Adrenal gland (tissue), 12 donors: ENCODE data around the gene SGMS1. TPM values are rescaled to one million over a fixed set of nuclear protein-coding genes. Genes with fewer than 3 reads are reported as not detected.
A peak's percentile ranks its signal among the peaks of the same experiment; 100 is the strongest.

Experiments
- DNase-seq, 7 donors: peaks; one replicate each; pipeline ENCODE4 v3.0.0-alpha.2; 2019 to 2020
- H3K27ac ChIP-seq, 5 donors: fragments of 200-600 bp; sonication (generic) in 4 of 5; 1 replicate in 3 of 5; 2 replicates in 2 of 5; pipeline versions ENCODE4 v1.5.1 to v1.8.0; 2016 to 2020; ENCODE audit warnings: mild to moderate bottlenecking in 1 of 5
- H3K27me3 ChIP-seq: fragments of 200-600 bp; 2 replicates; pipeline ENCODE4 v1.8.0; 2021
- H3K36me3 ChIP-seq, 2 donors: fragments of 200-600 bp; replicated peaks in 1 of 2; 1 replicate in 1 of 2; 2 replicates in 1 of 2; pipeline versions ENCODE4 v1.5.1 to v1.8.0; 2018 to 2022
- H3K4me1 ChIP-seq, 2 donors: fragments of 200-600 bp; replicated peaks in 1 of 2; 1 replicate in 1 of 2; 2 replicates in 1 of 2; pipeline versions ENCODE4 v1.5.1 to v1.8.0; 2018 to 2021
- H3K4me3 ChIP-seq, 4 donors: fragments of 200-600 bp; sonication (generic) in 3 of 4; one replicate each; pipeline ENCODE4 v1.5.1; 2016 to 2018
- H3K9me3 ChIP-seq, 3 donors: fragments of 200-600 bp; sonication (generic) in 1 of 3; replicated peaks in 1 of 3; 1 replicate in 2 of 3; 2 replicates in 1 of 3; pipeline versions ENCODE4 v1.5.1 to v1.8.0; 2016 to 2021
- POLR2A ChIP-seq, 2 donors: fragments of 450-650 bp; IDR thresholded peaks; one replicate each; pipeline ENCODE4 v1.6.1; 2017; ENCODE audit warnings: antibody characterized with exemption in 2 of 2, mild to moderate bottlenecking in 2 of 2, moderate library complexity in 1 of 2
- WGBS, 4 donors: extraction: QIAGEN DNeasy Blood & Tissue Kit in 2 of 4; methylation state at CpG; one replicate each; pipeline versions ENCODE4 v1.1.5 to v1.1.7; 2013 to 2017; 5-methylcytosine and 5-hydroxymethylcytosine counted together
- intact Hi-C, 2 donors: fragments of 100-400 bp; cut with DNase I; formaldehyde crosslinking; loops; one replicate each; pipeline versions ENCODE4 v1.14.1 to v1.15.0; 2022 to 2023
- polyA plus RNA-seq, 3 donors: library from polyadenylated mRNA; stranded (reverse); fragments of 200-250 nt in 2 of 3; fragments of 350-450 nt in 1 of 3; fragmentation: Illumina TruSeq in 1 of 3; extraction: RNeasy Lipid Tissue Mini Kit (QIAGEN cat#74804) in 1 of 3; gene quantifications; one replicate each; pipeline ENCODE4 v1.2.3, GENCODE V29; 2013 to 2014
- total RNA-seq, 9 donors: library from RNA; depleted of rRNA in 4 of 9; stranded (reverse); fragments of >200 nt in 4 of 9; fragments of 120-200 nt in 1 of 9; fragmentation: NEBNext Ultra II Directional in 1 of 9; extraction: Animal tissue kit (Norgen Biotek cat#: 25700) in 1 of 9; gene quantifications; one replicate each; pipeline versions ENCODE4 v1.1.0 to v1.2.4, GENCODE V29; 2013 to 2023
- TF ChIP-seq, protein P1 (sequence below), 6 experiments: fragments of 450-650 bp in 4 of 6; fragments of 200-600 bp in 2 of 6; sonication (generic) in 1 of 6; IDR thresholded peaks; 1 replicate in 5 of 6; 2 replicates in 1 of 6; pipeline versions ENCODE4 v1.5.1 to v1.8.0; 2016 to 2021; ENCODE audit warnings: antibody characterized with exemption in 6 of 6, mild to moderate bottlenecking in 2 of 6, moderate library complexity in 1 of 6
- donor health status: healthy with polysubstance abuse.
- donor health status: Bipolar disorder and iron deficiency.
- donor health status: DM: yes; HTN: yes; CAD: no.
- donor health status: DM: no; HTN: no; CAD: no.
- donor health status: DM: no; HTN: no; CAD: no.
- donor health status: DM: yes; HTN: yes; CAD: no.

The SGMS1 gene
- total and polyA plus RNA-seq, 12 donors, result 9.1 to 152 (median 62.2) TPM

DNA sequence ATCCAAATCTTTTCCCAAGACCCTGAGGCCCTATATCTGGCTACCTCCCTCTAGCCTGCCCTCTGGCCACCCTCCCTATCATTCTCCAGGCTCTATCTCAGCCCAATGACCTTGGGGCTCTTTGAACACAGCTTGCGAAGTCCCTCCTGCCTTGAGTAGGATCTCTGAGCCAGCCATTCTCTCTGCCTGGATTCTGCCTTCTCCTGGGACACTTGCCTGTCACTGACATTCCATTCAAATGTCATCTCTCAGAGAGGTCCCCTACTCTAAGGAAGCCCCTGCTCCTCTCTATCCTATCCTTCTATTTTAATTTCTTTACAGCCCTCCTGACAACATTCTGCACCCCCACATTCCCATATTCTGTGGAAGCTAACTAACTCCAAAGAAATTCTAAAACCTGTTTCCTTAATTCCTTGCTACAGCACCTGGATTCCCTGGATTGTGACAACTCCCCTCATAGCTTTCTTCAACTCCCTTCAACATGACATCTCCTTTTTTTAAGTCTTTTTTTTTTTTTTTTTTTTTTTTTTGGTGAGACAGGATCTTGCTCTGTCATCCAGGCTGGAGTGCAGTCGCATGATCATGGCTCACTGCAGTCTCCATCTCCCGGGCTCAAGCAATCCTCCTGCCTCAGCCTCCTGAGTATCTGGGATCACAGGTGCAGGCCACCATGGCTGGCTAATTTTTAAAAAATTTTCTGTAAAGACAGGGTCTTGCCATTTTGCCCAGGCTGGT, 291.5 kb downstream of the SGMS1 start:
- no peaks in the 10 kb centered on the region for H3K9me3 ChIP-seq
- H3K4me3 ChIP-seq, result no peak overlapping the region
- 67 to 91% (median 80%) methylated on average over 3 of the region's 3 CpGs for WGBS, 4 donors
- no peak overlapping the region for H3K27ac ChIP-seq
- intact Hi-C loops, result no loop called here
- peak in 5 of 7 donors; percentile 26 to 53 (median 40) for DNase-seq
- H3K4me1 ChIP-seq, result peaks cover 0 to under 1% of the 10 kb centered on the region in 2 donors
- H3K27me3 ChIP-seq, result no peaks in the 10 kb centered on the region
- TF ChIP-seq, protein P1, sequence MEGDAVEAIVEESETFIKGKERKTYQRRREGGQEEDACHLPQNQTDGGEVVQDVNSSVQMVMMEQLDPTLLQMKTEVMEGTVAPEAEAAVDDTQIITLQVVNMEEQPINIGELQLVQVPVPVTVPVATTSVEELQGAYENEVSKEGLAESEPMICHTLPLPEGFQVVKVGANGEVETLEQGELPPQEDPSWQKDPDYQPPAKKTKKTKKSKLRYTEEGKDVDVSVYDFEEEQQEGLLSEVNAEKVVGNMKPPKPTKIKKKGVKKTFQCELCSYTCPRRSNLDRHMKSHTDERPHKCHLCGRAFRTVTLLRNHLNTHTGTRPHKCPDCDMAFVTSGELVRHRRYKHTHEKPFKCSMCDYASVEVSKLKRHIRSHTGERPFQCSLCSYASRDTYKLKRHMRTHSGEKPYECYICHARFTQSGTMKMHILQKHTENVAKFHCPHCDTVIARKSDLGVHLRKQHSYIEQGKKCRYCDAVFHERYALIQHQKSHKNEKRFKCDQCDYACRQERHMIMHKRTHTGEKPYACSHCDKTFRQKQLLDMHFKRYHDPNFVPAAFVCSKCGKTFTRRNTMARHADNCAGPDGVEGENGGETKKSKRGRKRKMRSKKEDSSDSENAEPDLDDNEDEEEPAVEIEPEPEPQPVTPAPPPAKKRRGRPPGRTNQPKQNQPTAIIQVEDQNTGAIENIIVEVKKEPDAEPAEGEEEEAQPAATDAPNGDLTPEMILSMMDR (IDR thresholded peaks at IDR 0.05), result no peak
- no peak for TF ChIP-seq POLR2A (IDR thresholded peaks at IDR 0.05)
- no peaks in the 10 kb centered on the region for H3K36me3 ChIP-seq

DNA sequence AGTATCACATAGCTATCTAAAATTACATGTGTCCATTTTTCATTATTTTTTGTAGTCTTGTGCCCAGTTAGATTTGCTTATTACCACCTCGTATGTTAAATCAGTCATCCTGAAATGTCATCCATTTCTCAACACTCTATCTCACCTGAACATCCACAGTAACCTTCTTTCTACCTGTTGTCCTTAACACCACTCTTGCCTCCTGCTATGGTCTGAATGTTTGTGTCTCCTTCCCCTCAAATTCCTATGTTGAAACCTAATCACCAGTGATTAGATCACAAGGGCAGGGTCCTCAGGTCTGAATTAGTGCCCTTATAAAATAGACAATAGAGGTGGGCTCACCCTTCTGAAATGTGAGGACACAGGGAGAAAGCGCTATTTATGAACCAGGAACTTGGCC, 292.3 kb downstream of the SGMS1 start:
- no peak for DNase-seq
- intact Hi-C loops, result no loop called here
- WGBS, 4 donors, result 94 to 97% (median 96%) methylated on average over 2 of the region's 2 CpGs
- Histone ChIP-seq H3K27me3 (no peaks in the 10 kb centered on the region), H3K4me1 (peaks cover 0 to 8% of the 10 kb centered on the region in 2 donors), H3K9me3 (no peaks in the 10 kb centered on the region), H3K36me3 (no peaks in the 10 kb centered on the region), H3K4me3 (no peak overlapping the region), H3K27ac (no peak overlapping the region)
- no peak for TF ChIP-seq POLR2A (IDR thresholded peaks at IDR 0.05)
- TF ChIP-seq, protein P1 (IDR thresholded peaks at IDR 0.05), result no peak

- Histone ChIP-seq H3K27me3 (no peaks in the 10 kb centered on the region), H3K4me1 (peaks cover 0 to 18% of the 10 kb centered on the region in 2 donors), H3K9me3 (no peaks in the 10 kb centered on the region), H3K4me3 (no peak overlapping the region), H3K36me3 (no peaks in the 10 kb centered on the region), H3K27ac (no peak overlapping the region)
- peak in 4 of 7 donors; percentile 32 to 33 (median 32) for DNase-seq
- WGBS, 4 donors, result 52 to 57% (median 54%) methylated on average over 12 to 13 of the region's 13 CpGs
- TF ChIP-seq, protein P1 (IDR thresholded peaks at IDR 0.05), result no peak
- no peak for TF ChIP-seq POLR2A (IDR thresholded peaks at IDR 0.05)
- intact Hi-C loops, result no loop called here
Measured at GRCh38 chr10:50326757-50327701, 296.7 kb downstream of the SGMS1 start.

DNA sequence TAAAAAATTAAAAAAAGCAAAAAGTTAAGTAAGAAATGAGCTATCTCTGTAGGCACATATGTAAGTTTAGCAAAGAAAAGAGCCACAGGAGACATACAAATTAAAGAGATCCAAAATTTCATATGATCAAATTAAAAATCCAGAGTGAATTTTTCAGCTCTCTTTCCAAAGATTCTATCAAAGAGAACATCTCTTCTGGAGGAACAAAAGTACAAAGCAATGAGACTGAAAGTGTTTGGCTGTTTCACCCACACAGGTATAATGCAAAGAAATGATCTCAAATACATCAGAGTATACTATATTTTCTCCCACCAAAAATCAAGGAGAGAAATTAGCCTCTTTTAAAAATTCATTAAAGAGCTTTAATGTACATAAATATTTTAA, 297.6 kb downstream of the SGMS1 start:
- intact Hi-C loops, result no loop called here
- TF ChIP-seq POLR2A (IDR thresholded peaks at IDR 0.05), result no peak
- TF ChIP-seq, protein P1 (IDR thresholded peaks at IDR 0.05), result no peak
- Histone ChIP-seq H3K4me3 (no peak overlapping the region), H3K27ac (no peak overlapping the region), H3K27me3 (no peaks in the 10 kb centered on the region), H3K9me3 (no peaks in the 10 kb centered on the region), H3K36me3 (no peaks in the 10 kb centered on the region), H3K4me1 (peaks cover 0 to 18% of the 10 kb centered on the region in 2 donors)
- DNase-seq, result no peak
